Fibroblast of lung (primary cell): ENCODE measurements around the gene DNAI2.

Experiments
- EZH2 ChIP-seq: IDR thresholded peaks from 2 replicates; pipeline ENCODE4 v1.5.1; 2012; ENCODE audit warnings: low read length, control low read depth, mild to moderate bottlenecking; ENCODE audit errors: missing control alignments
- TF ChIP-seq, protein P1 (sequence below), 2 donors: IDR thresholded peaks in 1 of 2; conservative IDR thresholded peaks in 1 of 2; 1 replicate in 1 of 2; 2 replicates in 1 of 2; pipeline ENCODE4 v1.5.1; 2011 to 2012; ENCODE audit warnings: low read length in 2 of 2, control low read depth in 1 of 2, inconsistent platforms in 1 of 2, low read depth in 1 of 2, mild to moderate bottlenecking in 1 of 2

- TF ChIP-seq, protein P1, sequence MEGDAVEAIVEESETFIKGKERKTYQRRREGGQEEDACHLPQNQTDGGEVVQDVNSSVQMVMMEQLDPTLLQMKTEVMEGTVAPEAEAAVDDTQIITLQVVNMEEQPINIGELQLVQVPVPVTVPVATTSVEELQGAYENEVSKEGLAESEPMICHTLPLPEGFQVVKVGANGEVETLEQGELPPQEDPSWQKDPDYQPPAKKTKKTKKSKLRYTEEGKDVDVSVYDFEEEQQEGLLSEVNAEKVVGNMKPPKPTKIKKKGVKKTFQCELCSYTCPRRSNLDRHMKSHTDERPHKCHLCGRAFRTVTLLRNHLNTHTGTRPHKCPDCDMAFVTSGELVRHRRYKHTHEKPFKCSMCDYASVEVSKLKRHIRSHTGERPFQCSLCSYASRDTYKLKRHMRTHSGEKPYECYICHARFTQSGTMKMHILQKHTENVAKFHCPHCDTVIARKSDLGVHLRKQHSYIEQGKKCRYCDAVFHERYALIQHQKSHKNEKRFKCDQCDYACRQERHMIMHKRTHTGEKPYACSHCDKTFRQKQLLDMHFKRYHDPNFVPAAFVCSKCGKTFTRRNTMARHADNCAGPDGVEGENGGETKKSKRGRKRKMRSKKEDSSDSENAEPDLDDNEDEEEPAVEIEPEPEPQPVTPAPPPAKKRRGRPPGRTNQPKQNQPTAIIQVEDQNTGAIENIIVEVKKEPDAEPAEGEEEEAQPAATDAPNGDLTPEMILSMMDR (conservative IDR thresholded peaks at IDR 0.05 in 1 of 2, IDR thresholded peaks at IDR 0.05 in 1 of 2; ENCODE audit: low read depth in 1 of 2, low read length in 2 of 2) = no peak
- TF ChIP-seq EZH2 = no peak
Observed at GRCh38 chr17:74334393-74335039, 60.5 kb downstream of the DNAI2 start.
